A549 (cell line): ENCODE data around the gene OLFM3. TPM values are rescaled to one million over a fixed set of nuclear protein-coding genes. Genes with fewer than 3 reads are reported as not detected.

Experiments
- ATAC-seq, 2 experiments: fragments of 200-7000 bp in 1 of 2; fragments of >200 bp in 1 of 2; cut with Nextera tagmentation in 1 of 2; cut with Tn5 transposase in 1 of 2; 3 replicates each; pipeline versions ENCODE4 v1.8.0 to v1.9.1; 2018 to 2020; ENCODE audit warnings: mild to moderate bottlenecking in 1 of 2, moderate library complexity in 1 of 2
- CTCF ChIA-PET: fragments of 300-600 bp; sonication (Branson Sonifier 250); formaldehyde crosslinking; extraction: SDS; loops from one replicate; lab custom pipeline; 2021; ENCODE audit warnings: antibody characterized with exemption, inconsistent platforms; lab: Yijun Ruan, JAX
- POLR2A ChIA-PET: fragments of 350-600 bp; formaldehyde crosslinking; extraction: SDS; loops from one replicate; lab custom pipeline; 2021; ENCODE audit warnings: antibody characterized with exemption, inconsistent platforms; lab: Yijun Ruan, JAX
- DNase-seq, 2 experiments: peaks; one replicate each; pipeline versions ENCODE4 v3.0.0 to v3.0.0-alpha.2; 2011 to 2016; ENCODE audit warnings: low read depth in 1 of 2, low spot score in 1 of 2
- FAIRE-seq: peaks from 2 replicates; lab custom pipeline; 2011; peaks lifted over from hg19 to GRCh38; lab: Jason Lieb, UNC
- H3K27ac ChIP-seq, 2 experiments: fragments of >200 bp; sonication (Bioruptor Twin); formaldehyde crosslinking; 3 replicates each; pipeline ENCODE4 v1.5.1; 2016 to 2017
- H3K4me1 ChIP-seq: fragments of >200 bp; sonication (Bioruptor Twin); formaldehyde crosslinking; 3 replicates; pipeline ENCODE4 v1.6.1; 2016
- H3K4me2 ChIP-seq: fragments of >200 bp; sonication (Bioruptor Twin); formaldehyde crosslinking; 3 replicates; pipeline ENCODE4 v1.6.1; 2016
- H3K4me3 ChIP-seq: fragments of >200 bp; sonication (Bioruptor Twin); formaldehyde crosslinking; 3 replicates; pipeline ENCODE4 v1.5.1; 2016
- H3K9me3 ChIP-seq: fragments of >200 bp; sonication (Bioruptor Twin); formaldehyde crosslinking; 3 replicates; pipeline ENCODE4 v1.6.1; 2016
- CEBPB ChIP-seq, 2 experiments: fragments of >200 bp in 1 of 2; sonication (Bioruptor Twin) in 1 of 2; formaldehyde crosslinking in 1 of 2; IDR thresholded peaks; 2 replicates each; pipeline ENCODE4 v1.6.1; 2012 to 2016
- CHD2 ChIP-seq: fragments of 150-350 bp; IDR thresholded peaks from 2 replicates; pipeline ENCODE4 v1.6.1; 2014; ENCODE audit warnings: low read length; ENCODE audit not compliant: partially characterized antibody
- CHD4 ChIP-seq: fragments of 200-600 bp; sonication (generic); IDR thresholded peaks from 2 replicates; pipeline ENCODE4 v1.6.1; 2016; ENCODE audit warnings: antibody characterized with exemption, mild to moderate bottlenecking, borderline replicate concordance
- CTCF ChIP-seq: fragments of >200 bp; sonication (Bioruptor Twin); formaldehyde crosslinking; IDR thresholded peaks from 3 replicates; pipeline ENCODE4 v1.5.1; 2016
- EHF ChIP-seq: fragments of 250-450 bp; sonication (Bioruptor Pico); IDR thresholded peaks from 2 replicates; pipeline ENCODE4 v1.5.0; 2020; ENCODE audit warnings: mild to moderate bottlenecking
- FOSB ChIP-seq: fragments of 250-450 bp; sonication (Bioruptor Pico); IDR thresholded peaks from 2 replicates; pipeline ENCODE4 v1.5.0; 2020; ENCODE audit warnings: mild to moderate bottlenecking, moderate library complexity
- HEYL ChIP-seq: fragments of 250-450 bp; sonication (Bioruptor Pico); IDR thresholded peaks from 2 replicates; pipeline ENCODE4 v1.8.0; 2021; ENCODE audit warnings: mild to moderate bottlenecking, moderate library complexity
- HOXA7 ChIP-seq: fragments of 250-450 bp; sonication (Bioruptor Pico); IDR thresholded peaks from 2 replicates; pipeline ENCODE4 v1.5.0; 2020; ENCODE audit warnings: mild to moderate bottlenecking, moderate library complexity
- HOXB13 ChIP-seq: fragments of 250-450 bp; sonication (Bioruptor Pico); IDR thresholded peaks from 2 replicates; pipeline ENCODE4 v1.5.0; 2020; ENCODE audit warnings: low read depth, mild to moderate bottlenecking, moderate library complexity
- HOXB5 ChIP-seq: fragments of 250-450 bp; sonication (Bioruptor Pico); IDR thresholded peaks from 2 replicates; pipeline ENCODE4 v1.5.0; 2020; ENCODE audit warnings: mild to moderate bottlenecking, moderate library complexity
- KDM1A ChIP-seq: fragments of 200-600 bp; sonication (generic); IDR thresholded peaks from 2 replicates; pipeline ENCODE4 v1.6.1; 2016; ENCODE audit warnings: low read depth, mild to moderate bottlenecking
- KDM5A ChIP-seq: fragments of 200-600 bp; sonication (generic); IDR thresholded peaks from 2 replicates; pipeline ENCODE4 v1.6.1; 2016; ENCODE audit warnings: antibody characterized with exemption, mild to moderate bottlenecking
- MAX ChIP-seq: IDR thresholded peaks from 2 replicates; pipeline ENCODE4 v1.6.1; 2012
- PBX3 ChIP-seq: IDR thresholded peaks from 2 replicates; pipeline ENCODE4 v1.6.1; 2012
- POLR2A ChIP-seq: IDR thresholded peaks from 2 replicates; pipeline ENCODE4 v1.6.1; 2012; ENCODE audit warnings: mild to moderate bottlenecking, low read length
- RNF2 ChIP-seq: fragments of 200-600 bp; sonication (generic); IDR thresholded peaks from 2 replicates; pipeline ENCODE4 v1.6.1; 2016; ENCODE audit warnings: low read depth, mild to moderate bottlenecking, antibody characterized with exemption, moderate library complexity, borderline replicate concordance
- SMC3 ChIP-seq: fragments of >200 bp; sonication (Bioruptor Twin); formaldehyde crosslinking; IDR thresholded peaks from 3 replicates; pipeline ENCODE4 v1.6.1; 2018; ENCODE audit warnings: inconsistent platforms
- ZSCAN20 ChIP-seq: fragments of 250-450 bp; sonication (Bioruptor Pico); IDR thresholded peaks from 2 replicates; pipeline ENCODE4 v1.8.0; 2022; ENCODE audit warnings: mild to moderate bottlenecking, moderate library complexity
- WGBS: methylation state at CpG from one replicate; pipeline ENCODE4 v1.1.6; 2017; ENCODE audit errors: missing lambda C conversion rate; 5-methylcytosine and 5-hydroxymethylcytosine counted together
- polyA minus RNA-seq: library from RNA; depleted of rRNA, polyadenylated mRNA; stranded (reverse); fragments of >200 nt; gene quantifications from 2 replicates; pipeline ENCODE4 v1.2.3, GENCODE V29; 2011; rRNA and poly(A)+ RNA removed
- polyA plus RNA-seq, 4 experiments: library from polyadenylated mRNA; depleted of rRNA in 3 of 4; stranded (reverse); fragments of >200 nt; fragmentation: RNase III in 1 of 4; extraction: RNeasy Plus Mini Kit Qiagen cat#74134 plus additional on column Dnase treatment in 1 of 4; gene quantifications; 2 replicates in 3 of 4; 3 replicates in 1 of 4; pipeline ENCODE4 v1.2.3, GENCODE V29; 2011 to 2017
- TF ChIP-seq, protein P1 (sequence below): fragments of 200-600 bp; sonication (generic); IDR thresholded peaks from 2 replicates; pipeline ENCODE4 v1.6.1; 2016; ENCODE audit warnings: antibody characterized with exemption, mild to moderate bottlenecking, moderate library complexity
- TF ChIP-seq, protein P2 (sequence below): fragments of 450-650 bp; IDR thresholded peaks from 2 replicates; pipeline ENCODE4 v1.6.1; 2014; ENCODE audit warnings: antibody characterized with exemption

Gene OLFM3
- polyA plus RNA-seq (2011; rRNA removed) (not detected in 2 replicates), polyA plus RNA-seq (2017; fragmentation: RNase III; extraction: RNeasy Plus Mini Kit Qiagen cat#74134 plus additional on column Dnase treatment) (not detected in 3 replicates), polyA minus RNA-seq (not detected in 2 replicates)
- polyA plus RNA-seq (2012; cell fraction: cytosol; rRNA removed) = not detected in 2 replicates
- not detected in 2 replicates for polyA plus RNA-seq (2012; cell fraction: nucleus; rRNA removed)

GRCh38 chr1:101996825-101997465, at the start of gene OLFM3:
Gene OLFM3, minus strand, starts transcription at chr1:101996926.
- ChIA-PET CTCF (no interaction called here), POLR2A (no interaction called here)
- Histone ChIP-seq H3K4me2 (no peak within 1 kb of the TSS), H3K4me1 (no peaks in the 10 kb centered on the region), H3K27ac (no peak within 1 kb of the TSS), H3K9me3 (no peaks in the 10 kb centered on the region), H3K4me3 (no peak within 1 kb of the TSS)
- TF ChIP-seq, protein P1, sequence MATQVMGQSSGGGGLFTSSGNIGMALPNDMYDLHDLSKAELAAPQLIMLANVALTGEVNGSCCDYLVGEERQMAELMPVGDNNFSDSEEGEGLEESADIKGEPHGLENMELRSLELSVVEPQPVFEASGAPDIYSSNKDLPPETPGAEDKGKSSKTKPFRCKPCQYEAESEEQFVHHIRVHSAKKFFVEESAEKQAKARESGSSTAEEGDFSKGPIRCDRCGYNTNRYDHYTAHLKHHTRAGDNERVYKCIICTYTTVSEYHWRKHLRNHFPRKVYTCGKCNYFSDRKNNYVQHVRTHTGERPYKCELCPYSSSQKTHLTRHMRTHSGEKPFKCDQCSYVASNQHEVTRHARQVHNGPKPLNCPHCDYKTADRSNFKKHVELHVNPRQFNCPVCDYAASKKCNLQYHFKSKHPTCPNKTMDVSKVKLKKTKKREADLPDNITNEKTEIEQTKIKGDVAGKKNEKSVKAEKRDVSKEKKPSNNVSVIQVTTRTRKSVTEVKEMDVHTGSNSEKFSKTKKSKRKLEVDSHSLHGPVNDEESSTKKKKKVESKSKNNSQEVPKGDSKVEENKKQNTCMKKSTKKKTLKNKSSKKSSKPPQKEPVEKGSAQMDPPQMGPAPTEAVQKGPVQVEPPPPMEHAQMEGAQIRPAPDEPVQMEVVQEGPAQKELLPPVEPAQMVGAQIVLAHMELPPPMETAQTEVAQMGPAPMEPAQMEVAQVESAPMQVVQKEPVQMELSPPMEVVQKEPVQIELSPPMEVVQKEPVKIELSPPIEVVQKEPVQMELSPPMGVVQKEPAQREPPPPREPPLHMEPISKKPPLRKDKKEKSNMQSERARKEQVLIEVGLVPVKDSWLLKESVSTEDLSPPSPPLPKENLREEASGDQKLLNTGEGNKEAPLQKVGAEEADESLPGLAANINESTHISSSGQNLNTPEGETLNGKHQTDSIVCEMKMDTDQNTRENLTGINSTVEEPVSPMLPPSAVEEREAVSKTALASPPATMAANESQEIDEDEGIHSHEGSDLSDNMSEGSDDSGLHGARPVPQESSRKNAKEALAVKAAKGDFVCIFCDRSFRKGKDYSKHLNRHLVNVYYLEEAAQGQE = peak; percentile 79; the same call in 1 of the 2 replicates
- TF ChIP-seq RNF2 = no peak
- 10% methylated on average over 15 of the region's 24 CpGs for WGBS
- no peak for DNase-seq
- no peak for FAIRE-seq
- ATAC-seq = no peak

DNA sequence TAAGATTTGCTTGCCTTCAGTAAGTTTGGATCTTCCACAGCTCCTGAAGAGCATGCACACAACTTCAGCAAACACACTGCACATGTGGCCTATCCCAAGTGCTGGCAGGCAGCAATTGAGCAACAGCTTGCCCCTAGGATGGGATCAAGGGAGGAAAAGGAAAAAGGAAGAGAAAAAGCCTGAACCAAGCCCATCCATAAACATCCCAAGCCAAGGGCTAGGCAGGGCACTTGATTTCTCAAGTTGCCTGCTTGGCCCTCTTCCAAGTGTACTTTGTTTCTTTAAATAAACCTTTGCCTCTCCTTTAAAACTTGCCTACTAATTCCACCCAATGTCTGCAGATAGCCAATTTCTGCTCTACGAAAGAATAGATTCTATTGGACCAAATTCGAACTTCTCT, 49.0 kb upstream of the OLFM3 start:
- H3K4me1 ChIP-seq = no peaks in the 10 kb centered on the region
- H3K27ac ChIP-seq = no peak overlapping the region
- TF ChIP-seq CHD2 (no peak), FOSB (CRISPR knock-in tag) (no peak), HOXB5 (CRISPR knock-in tag) (no peak), POLR2A (no peak), ZSCAN20 (no peak), HOXB13 (CRISPR knock-in tag) (no peak), CEBPB (IDR thresholded peaks at IDR 0.05) (no peak), CTCF (no peak), EHF (no peak), HOXA7 (CRISPR knock-in tag) (no peak), HEYL (CRISPR knock-in tag) (no peak), SMC3 (no peak), KDM1A (no peak), MAX (no peak), KDM5A (no peak), PBX3 (no peak), CHD4 (no peak)
- TF ChIP-seq, protein P2, sequence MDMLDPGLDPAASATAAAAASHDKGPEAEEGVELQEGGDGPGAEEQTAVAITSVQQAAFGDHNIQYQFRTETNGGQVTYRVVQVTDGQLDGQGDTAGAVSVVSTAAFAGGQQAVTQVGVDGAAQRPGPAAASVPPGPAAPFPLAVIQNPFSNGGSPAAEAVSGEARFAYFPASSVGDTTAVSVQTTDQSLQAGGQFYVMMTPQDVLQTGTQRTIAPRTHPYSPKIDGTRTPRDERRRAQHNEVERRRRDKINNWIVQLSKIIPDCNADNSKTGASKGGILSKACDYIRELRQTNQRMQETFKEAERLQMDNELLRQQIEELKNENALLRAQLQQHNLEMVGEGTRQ = no peak
- DNase-seq (peak in 1 of 2 experiments; percentile 16), ATAC-seq (no peak), FAIRE-seq (no peak)
- no peak overlapping the region for H3K4me3 ChIP-seq
- 2% methylated on average over 2 of the region's 2 CpGs for WGBS
- no peak overlapping the region for H3K4me2 ChIP-seq
- ChIA-PET POLR2A (no interaction called here), CTCF (no interaction called here)
- H3K9me3 ChIP-seq = no peaks in the 10 kb centered on the region
